A172 (cell line): ENCODE data around the gene KIAA1958. TPM values are rescaled to one million over a fixed set of nuclear protein-coding genes. Genes with fewer than 3 reads are reported as not detected.
"Not testable (repeated sequence)": the region's sequence is repeated elsewhere in the genome, so short reads cannot be mapped to it uniquely, and the experiment has no call there.

Source experiments
- DNase-seq: peaks from one replicate; pipeline ENCODE4 v3.0.0-alpha.2; 2015; ENCODE audit warnings: low spot score
- total RNA-seq: library from RNA; depleted of rRNA; stranded (reverse); fragments of >200 nt; shearing (Covaris generic); gene quantifications from 2 replicates; pipeline ENCODE4 v1.2.3, GENCODE V29; 2014

Gene KIAA1958
- total RNA-seq, 1 experiment from 2014 or later, result 1.2 TPM

DNA sequence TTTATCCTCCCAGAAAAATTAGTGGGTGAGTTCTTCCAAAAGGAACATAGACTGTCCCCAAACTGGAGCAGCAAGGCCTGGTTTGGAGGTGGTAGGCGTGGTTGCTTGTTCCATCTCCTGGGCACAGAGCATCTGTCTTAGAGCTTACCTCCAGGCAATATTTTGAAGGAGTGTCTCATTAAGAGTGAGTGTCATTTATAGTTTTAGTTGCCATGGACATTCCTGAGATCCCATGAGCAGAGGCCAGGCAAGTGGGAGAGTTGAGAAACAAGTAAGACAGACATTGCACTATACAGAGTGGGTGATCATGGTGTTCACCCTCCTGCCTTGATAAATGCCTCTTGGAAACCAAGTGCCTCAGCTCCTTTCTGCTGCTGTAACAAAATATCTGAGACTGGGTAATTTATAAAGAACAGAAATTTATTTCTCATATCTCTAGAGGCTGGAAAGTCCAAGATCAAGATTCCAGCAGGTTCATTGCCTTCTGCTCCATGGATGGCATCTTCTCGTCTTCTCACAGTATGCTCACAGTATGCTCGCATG, 68.5 kb downstream of the KIAA1958 start:
- no peak for DNase-seq

DNA sequence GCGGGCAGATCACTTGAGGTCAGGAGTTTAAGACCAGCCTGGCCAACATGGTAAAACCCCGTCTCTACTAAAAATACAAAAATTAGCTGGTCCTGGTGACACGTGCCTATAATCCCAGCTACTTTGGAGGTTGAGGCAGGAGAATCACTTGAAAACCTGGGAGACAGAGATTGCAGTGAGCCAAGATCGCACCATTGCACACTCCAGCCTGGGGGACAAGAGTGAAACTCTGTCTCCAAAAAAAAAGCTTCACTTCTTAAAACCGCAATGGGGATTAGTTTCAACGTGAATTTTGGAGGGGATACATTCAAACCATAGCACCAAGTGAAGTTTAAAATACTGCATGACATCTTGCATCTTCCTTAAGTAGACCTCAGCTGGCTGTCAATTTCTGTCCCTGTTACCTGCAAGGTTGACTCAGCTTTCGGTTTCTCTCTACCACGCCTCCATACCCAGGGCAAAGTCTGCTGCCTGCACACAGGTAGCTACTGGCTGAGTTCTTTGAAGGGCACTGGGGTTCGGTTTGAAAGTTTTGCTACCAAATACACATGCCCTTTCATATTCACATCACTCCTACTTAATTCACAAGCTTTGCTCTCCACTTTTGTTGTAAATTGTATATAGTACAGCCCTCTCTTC, 69.3 kb downstream of the KIAA1958 start:
- DNase-seq, result no peak

GRCh38 chr9:112556497-112557442, 70.1 kb downstream of the KIAA1958 start:
- peak; percentile 62 for DNase-seq

GRCh38 chr9:112558476-112558875, 71.8 kb downstream of the KIAA1958 start:
- peak; percentile 65 for DNase-seq

DNA sequence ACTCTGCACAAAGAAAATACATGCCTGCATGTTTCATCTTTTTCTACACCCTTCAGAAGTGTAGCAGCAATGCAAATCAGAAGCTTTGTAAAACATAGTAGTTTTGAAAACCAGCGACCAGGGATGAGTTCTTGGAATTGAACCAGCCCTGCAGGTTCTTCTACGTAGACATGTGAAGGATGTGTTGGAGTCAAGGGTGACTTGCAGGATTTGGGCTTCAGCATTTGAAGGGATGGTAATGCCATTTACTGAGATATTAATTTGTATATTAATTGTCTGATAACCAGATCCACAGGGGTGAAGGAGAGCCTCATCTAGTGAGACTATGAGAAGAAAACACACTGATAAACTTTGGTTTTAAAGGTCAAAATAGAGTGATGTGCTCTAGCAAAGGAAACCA, 72.4 kb downstream of the KIAA1958 start:
- DNase-seq, result no peak

DNA sequence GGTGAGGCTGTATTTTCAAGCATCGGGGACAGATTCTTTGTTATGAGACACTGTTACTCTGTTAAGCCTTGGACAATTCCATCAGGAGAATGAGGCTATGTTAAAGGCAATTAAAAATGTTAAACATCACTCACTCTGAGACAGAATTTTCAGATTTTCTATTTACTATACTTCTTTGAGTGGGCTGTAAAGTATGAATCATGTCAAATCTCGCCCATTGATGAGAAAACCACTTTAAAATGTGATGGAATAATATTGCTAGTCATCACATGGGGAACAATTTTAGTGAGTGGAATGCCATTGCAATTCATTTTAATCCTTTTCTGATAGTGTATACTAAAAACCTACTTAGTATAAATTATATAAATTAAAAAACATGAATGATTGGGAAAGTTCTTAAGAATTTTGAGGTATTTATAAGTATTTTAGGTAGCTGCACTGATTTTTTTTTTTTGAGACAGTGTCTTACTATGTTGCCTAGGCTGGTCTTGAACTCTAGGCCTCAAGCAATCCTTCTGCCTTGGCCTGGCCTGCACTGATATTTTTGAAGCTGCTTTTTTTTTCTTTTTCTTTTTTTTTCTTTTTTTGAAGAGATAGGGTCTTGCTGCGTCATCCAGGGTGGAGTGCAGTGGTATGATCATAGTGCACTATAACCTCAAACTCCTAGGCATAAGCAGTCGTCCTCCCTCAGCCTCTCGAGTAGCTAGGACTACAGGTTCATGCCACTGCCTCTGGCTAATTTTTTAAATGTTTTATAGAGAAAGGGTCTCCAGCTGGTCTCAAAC, 73.2 kb downstream of the KIAA1958 start:
- DNase-seq, result no peak

DNA sequence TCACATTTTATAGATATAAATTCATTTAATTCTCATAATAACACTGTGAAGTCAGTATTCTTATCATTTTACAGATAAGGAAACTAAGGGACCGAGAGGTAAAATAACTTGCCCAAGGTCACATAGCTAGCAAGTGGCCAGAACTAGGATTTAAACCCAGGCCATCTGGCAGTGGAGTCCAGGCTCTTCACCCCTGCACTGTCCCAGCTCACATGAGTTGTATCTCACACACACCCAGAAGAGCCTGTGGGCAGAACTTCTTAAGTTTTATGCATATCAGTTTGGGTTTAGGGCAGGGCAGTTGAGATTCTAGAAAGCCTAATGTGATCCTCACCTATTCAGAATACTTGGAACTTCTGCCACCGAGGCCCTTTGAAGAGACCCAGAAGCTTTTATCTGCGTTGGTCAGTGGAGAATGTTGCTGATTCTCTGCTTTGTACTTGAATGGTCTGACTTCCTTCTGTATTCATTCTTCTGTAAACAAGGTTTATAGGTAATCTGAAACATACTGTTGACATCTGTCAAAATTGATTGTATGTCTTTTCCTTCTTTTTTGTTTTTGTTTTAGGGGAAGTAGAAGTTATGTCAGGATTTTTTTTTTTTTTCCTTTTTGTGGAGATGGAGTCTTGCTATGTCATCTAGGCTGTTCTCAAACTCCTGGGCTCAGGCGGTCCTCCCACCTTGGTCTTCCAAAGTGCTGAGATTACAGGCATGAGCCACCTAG, 75.8 kb downstream of the KIAA1958 start:
- no peak for DNase-seq

- peak; percentile 43 for DNase-seq
These were observed 82.6 kb downstream of the KIAA1958 start for GRCh38 chr9:112569186-112569585.

GRCh38 chr9:112570671-112571167, 84.1 kb downstream of the KIAA1958 start:
- no peak for DNase-seq

GRCh38 chr9:112571624-112572355, 85.2 kb downstream of the KIAA1958 start:
- DNase-seq, result no peak

DNA sequence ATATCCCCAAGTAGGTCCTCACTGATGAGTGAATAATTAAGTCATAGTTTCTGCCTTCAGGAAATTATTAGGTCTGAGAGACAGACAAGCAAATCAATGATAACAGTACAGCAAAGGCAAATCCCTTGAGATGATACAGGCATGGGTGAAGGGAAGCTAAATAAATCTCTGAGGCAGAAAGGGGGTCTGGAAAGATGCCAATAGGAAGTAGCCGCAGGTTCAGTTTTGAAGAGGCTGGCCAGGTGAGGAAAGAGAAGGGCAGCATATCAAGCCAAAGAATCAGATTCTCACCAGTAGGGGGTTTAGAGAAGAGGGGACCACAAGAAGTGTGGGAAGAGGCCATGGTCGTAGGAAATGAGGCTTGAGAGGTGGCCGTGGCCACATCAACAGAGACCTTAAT, 85.8 kb downstream of the KIAA1958 start:
- DNase-seq, result no peak

DNA sequence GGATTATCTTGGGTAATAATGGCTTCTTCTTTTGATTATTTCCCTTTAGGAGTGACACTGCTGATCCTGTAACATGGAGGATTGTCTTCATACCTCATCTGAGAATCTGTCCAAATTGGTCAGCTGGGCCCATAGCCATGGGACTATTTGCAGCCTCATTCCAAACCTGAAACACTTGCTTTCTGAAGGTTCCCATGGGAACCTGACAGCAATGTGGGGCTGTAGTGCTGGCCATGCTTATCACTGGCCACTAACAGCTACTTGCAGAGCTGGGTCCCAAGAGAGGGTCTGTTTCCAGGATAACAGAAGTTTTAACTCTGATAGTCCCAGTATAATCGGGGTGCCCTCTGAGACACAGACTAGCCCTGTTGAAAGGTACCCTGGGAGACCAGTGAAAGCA, 87.4 kb downstream of the KIAA1958 start:
- no peak for DNase-seq

- DNase-seq, result no peak
These were observed 88.5 kb downstream of the KIAA1958 start for GRCh38 chr9:112575107-112575506.

DNA sequence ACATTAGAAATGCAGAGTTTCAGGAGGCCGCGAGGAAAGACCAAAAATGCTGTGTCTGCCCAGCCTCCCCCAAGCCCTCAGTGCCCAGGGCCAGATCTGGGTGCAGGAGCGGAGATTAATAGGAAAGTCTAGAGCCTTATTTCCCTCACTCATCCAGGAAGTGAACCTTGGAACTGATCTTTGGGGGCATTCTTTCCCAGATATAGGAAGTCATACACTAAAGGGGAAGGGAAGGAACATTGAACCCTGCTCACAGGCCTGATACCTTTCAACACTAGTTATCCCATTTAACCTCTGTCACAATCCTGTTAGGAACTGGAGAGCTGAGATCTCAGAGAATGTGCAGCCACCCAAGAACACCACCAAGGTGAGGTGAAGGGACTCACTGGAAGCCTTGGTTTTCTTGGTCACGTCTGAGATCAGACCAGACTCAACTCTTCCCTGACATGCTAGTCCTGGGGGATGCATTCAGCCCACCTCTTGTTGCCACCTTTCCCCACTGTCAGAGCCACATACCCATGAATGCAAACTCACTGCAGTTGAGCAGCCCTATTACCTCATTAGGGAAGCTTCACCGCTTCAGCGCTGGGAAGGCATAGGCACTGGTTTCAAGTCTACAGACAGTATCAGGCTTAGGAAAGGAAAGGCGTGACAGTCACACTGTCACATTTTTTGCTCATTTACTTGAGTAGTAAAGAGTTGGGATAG, 95.0 kb downstream of the KIAA1958 start:
- no peak for DNase-seq

DNA sequence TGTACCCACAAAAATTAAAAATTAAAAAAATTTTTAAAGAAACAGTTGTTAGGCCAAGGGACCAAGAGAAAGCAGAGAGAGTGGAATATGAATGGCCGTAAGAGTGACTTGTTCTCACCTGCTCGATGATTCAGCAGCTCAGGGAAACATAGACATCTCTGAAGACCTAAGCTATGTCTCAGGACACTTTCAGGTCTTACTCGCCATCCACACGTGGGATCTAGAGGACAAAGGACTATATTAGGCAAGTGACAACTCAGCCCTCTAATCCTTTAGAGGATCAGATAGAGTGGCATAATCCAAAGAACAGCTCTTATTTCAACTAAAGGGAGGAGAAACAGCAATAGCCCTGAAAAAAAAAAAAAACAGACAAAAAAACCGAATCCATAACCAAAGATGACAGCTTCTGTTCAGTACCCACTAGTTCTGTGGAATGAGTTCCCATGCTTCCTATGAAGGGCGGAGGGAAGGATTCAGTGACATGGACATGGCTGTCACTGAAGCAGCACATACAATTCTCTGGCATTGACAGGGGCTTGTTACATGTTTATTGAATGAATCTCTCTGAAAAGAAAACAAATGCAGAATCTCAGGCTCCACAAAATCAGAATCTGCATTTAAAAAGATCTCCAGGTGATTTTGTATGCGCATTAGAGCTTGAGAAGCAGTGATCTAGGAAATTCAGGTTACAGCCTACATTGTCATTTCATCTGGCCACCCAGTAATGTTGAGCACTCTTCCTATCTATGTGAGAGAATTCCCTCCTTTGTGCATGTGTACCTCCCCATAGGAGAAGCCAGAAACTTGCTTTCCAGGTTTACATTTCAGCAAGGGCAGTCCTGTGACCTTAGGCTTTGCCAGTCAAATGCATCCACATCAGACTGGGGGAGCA, 96.0 kb downstream of the KIAA1958 start:
- DNase-seq, result no peak

- DNase-seq, result no peak
These were observed 100.0 kb downstream of the KIAA1958 start for GRCh38 chr9:112586599-112587155.

DNA sequence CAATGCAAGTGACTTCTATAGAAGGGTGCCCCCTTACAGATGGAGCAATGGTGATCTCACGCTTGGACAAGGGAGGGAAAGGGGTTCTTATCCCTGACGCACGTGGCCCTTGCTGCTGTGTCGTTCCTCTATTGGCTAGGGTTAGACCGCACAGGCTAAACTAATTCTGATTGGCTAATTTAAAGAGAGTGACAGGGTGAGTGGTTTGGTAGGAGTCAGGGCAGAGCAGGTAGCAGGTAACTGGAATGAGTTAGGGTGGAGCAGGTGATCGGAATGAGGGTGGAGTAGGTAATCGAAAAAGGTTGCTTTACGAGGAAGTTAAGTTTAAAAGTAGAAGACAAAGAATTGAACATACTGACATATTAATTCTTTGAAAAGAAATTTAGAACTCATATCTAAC, 105.2 kb downstream of the KIAA1958 start:
- DNase-seq, result not testable (repeated sequence)

GRCh38 chr9:112599732-112600131, 113.1 kb downstream of the KIAA1958 start:
- DNase-seq, result no peak
